ENCODE data around the gene FBXO47.

FBXO47 gene

DNA sequence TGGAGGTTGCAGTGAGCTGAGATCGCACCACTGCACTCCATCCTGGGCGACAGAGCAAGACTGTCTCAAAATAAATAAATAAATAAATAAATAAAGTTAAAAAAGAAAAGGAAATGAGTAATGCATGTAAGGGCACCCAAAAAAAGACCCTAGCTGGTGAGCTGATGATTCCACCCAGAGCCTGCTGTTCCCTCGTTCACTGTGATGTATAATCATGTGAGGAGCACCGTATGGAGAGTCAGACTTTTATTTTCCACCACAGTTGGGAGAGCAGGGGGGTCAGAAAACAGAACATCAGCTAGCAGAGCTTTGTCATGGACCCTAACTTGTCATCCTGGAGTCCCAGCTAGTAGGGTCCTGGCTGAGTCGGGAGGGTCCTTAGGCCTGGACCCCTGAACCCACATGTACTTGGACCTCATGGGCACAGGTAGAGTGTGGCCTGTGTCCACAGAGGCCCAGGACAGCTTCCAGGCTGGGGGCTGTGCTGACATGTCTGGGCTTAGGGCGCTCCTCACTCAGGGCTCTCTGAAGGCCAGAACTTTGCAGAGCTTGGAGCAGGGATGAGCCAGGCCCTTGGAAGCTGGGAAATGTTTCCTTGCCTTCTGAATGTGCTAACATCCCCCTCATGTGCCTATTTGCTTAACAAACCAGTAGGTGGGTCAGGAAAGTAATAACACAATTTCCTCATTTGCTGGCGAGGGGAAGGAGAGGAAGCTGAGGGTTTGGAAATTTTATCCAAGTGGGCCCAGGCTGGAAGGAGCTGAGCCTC is 60.6 kb downstream of the FBXO47 start:
- no peak for DNase-seq
- TF ChIP-seq CTCF (IDR thresholded peaks at IDR 0.05; ENCODE audit: low read depth, low read length, missing control alignments), result no peak
- in situ Hi-C loops (cut with HindIII; ENCODE audit: low pct_ligation_motif_present, low sequenced_read_pairs), result no loop called here
- H3K36me3 ChIP-seq (replicated peaks), result peaks cover 64% of the 10 kb centered on the region
- no peak overlapping the region for H3K4me3 ChIP-seq (ENCODE audit: low read depth, low read length)
- H3K27ac ChIP-seq, result peak overlapping the region; percentile 30
- no peaks in the 10 kb centered on the region for H3K27me3 ChIP-seq (replicated peaks)

DNA sequence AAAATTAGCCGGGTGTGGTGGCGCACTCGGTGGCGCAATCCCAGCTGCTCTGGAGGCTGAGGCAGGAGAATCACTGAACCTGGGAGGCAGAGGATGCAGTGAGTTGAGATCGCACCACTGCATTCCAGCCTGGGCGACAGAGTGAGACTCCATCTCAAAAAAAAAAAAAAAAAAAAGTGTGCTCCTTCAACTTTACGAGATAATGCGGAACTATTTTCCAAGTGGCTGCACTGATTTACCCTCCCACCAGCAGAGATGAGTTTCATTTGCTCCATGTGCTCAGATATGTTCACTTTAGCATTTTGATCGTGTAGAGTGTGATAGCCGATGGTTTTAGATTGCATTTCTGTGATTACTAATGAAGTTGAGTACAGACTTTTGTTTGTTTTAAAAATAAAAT is 61.8 kb downstream of the FBXO47 start:
- Histone ChIP-seq H3K4me3 (ENCODE audit: low read depth, low read length) (no peak overlapping the region), H3K27ac (no peak overlapping the region), H3K36me3 (replicated peaks) (peaks cover 57% of the 10 kb centered on the region), H3K27me3 (replicated peaks) (no peaks in the 10 kb centered on the region)
- no peak for TF ChIP-seq CTCF (IDR thresholded peaks at IDR 0.05; ENCODE audit: low read depth, low read length, missing control alignments)
- no peak for DNase-seq
- in situ Hi-C loops (cut with HindIII; ENCODE audit: low pct_ligation_motif_present, low sequenced_read_pairs), result no loop called here

- no peak overlapping the region for H3K27ac ChIP-seq
Measured at GRCh38 chr17:38904892-38905291, 62.3 kb downstream of the FBXO47 start.

GRCh38 chr17:38903404-38903803 is 63.8 kb downstream of the FBXO47 start:
- Histone ChIP-seq H3K4me3 (ENCODE audit: low read depth, low read length) (no peak overlapping the region), H3K27me3 (replicated peaks) (no peaks in the 10 kb centered on the region), H3K27ac (no peak overlapping the region), H3K36me3 (replicated peaks) (peaks cover 58% of the 10 kb centered on the region)
- TF ChIP-seq CTCF (IDR thresholded peaks at IDR 0.05; ENCODE audit: low read depth, low read length, missing control alignments), result no peak
- DNase-seq, result no peak
- in situ Hi-C loops (cut with HindIII; ENCODE audit: low pct_ligation_motif_present, low sequenced_read_pairs), result no loop called here

More at GRCh38 chr17:38904892-38905291, 62.3 kb downstream of the FBXO47 start:
- no peak for DNase-seq
- Histone ChIP-seq H3K27me3 (replicated peaks) (no peaks in the 10 kb centered on the region), H3K4me3 (ENCODE audit: low read depth, low read length) (no peak overlapping the region), H3K36me3 (replicated peaks) (peaks cover 57% of the 10 kb centered on the region)
- in situ Hi-C loops (cut with HindIII; ENCODE audit: low pct_ligation_motif_present, low sequenced_read_pairs), result no loop called here
- TF ChIP-seq CTCF (IDR thresholded peaks at IDR 0.05; ENCODE audit: low read depth, low read length, missing control alignments), result no peak

GRCh38 chr17:38900978-38901656 is 66.1 kb downstream of the FBXO47 start:
- Histone ChIP-seq H3K27ac (peak overlapping the region; percentile 28), H3K4me3 (ENCODE audit: low read depth, low read length) (no peak overlapping the region), H3K36me3 (replicated peaks) (peaks cover 64% of the 10 kb centered on the region), H3K27me3 (replicated peaks) (no peaks in the 10 kb centered on the region)
- no peak for TF ChIP-seq CTCF (IDR thresholded peaks at IDR 0.05; ENCODE audit: low read depth, low read length, missing control alignments)
- in situ Hi-C loops (cut with HindIII; ENCODE audit: low pct_ligation_motif_present, low sequenced_read_pairs), result no loop called here
- DNase-seq, result peak; percentile 97

Data from brain microvascular endothelial cell (primary cell).